Astrocyte (in vitro differentiated cells and primary cell): ENCODE data around the gene ARTN. TPM values are rescaled to one million over a fixed set of nuclear protein-coding genes. Genes with fewer than 3 reads are reported as not detected.

Experiments used
- DNase-seq: peaks from one replicate; pipeline ENCODE4 v3.0.0-alpha.2; 2010; ENCODE audit warnings: low read depth
- FAIRE-seq: peaks from 2 replicates; lab custom pipeline; 2011; peaks lifted over from hg19 to GRCh38; lab: Jason Lieb, UNC
- H2AFZ ChIP-seq: 2 replicates; pipeline ENCODE4 v1.6.0; 2012; ENCODE audit warnings: low read depth, low read length, inconsistent platforms
- H3K27ac ChIP-seq: 2 replicates; pipeline ENCODE4 v1.5.1; 2011; ENCODE audit warnings: low read depth, low read length, inconsistent platforms
- H3K27me3 ChIP-seq: 2 replicates; pipeline ENCODE4 v1.6.0; 2011; ENCODE audit warnings: low read length, inconsistent platforms; ENCODE audit not compliant: insufficient read depth
- H3K36me3 ChIP-seq: 2 replicates; pipeline ENCODE4 v1.5.1; 2011; ENCODE audit warnings: low read length, inconsistent platforms; ENCODE audit not compliant: insufficient read depth
- H3K4me1 ChIP-seq: 2 replicates; pipeline ENCODE4 v1.5.1; 2011; ENCODE audit warnings: low read length, inconsistent platforms; ENCODE audit not compliant: insufficient read depth
- H3K4me2 ChIP-seq: 2 replicates; pipeline ENCODE4 v1.6.0; 2012; ENCODE audit warnings: low read length, inconsistent platforms
- H3K4me3 ChIP-seq: 2 replicates; pipeline ENCODE4 v1.5.1; 2011; ENCODE audit warnings: low read depth, mild to moderate bottlenecking, low read length, inconsistent platforms; ENCODE audit not compliant: insufficient read depth
- H3K79me2 ChIP-seq: 2 replicates; pipeline ENCODE4 v1.6.0; 2012; ENCODE audit warnings: mild to moderate bottlenecking, low read length, inconsistent platforms; ENCODE audit not compliant: insufficient read depth
- H3K9ac ChIP-seq: 2 replicates; pipeline ENCODE4 v1.6.0; 2012; ENCODE audit warnings: mild to moderate bottlenecking, low read length, inconsistent platforms
- H3K9me3 ChIP-seq: 2 replicates; pipeline ENCODE4 v1.5.1; 2012; ENCODE audit warnings: low read depth, mild to moderate bottlenecking, low read length, inconsistent platforms; ENCODE audit not compliant: insufficient read depth
- H4K20me1 ChIP-seq: 2 replicates; pipeline ENCODE4 v1.6.0; 2012; ENCODE audit warnings: low read length, inconsistent platforms; ENCODE audit not compliant: insufficient read depth
- H3K27ac Mint-ChIP-seq: one replicate; pipeline ENCODE4 v1.8.0; 2021; ENCODE audit warnings: mild to moderate bottlenecking, mixed read lengths; ENCODE audit not compliant: unreplicated experiment
- H3K27me3 Mint-ChIP-seq: one replicate; pipeline ENCODE4 v1.8.0; 2021; ENCODE audit warnings: low read depth, mixed read lengths; ENCODE audit not compliant: unreplicated experiment
- H3K36me3 Mint-ChIP-seq: one replicate; pipeline ENCODE4 v1.8.0; 2021; ENCODE audit warnings: low read depth, mixed read lengths; ENCODE audit not compliant: unreplicated experiment
- H3K4me1 Mint-ChIP-seq: one replicate; pipeline ENCODE4 v1.8.0; 2021; ENCODE audit warnings: low read depth, mixed read lengths; ENCODE audit not compliant: unreplicated experiment
- H3K4me3 Mint-ChIP-seq: one replicate; pipeline ENCODE4 v1.8.0; 2021; ENCODE audit warnings: mild to moderate bottlenecking, moderate library complexity, mixed read lengths; ENCODE audit not compliant: unreplicated experiment
- H3K9me3 Mint-ChIP-seq: one replicate; pipeline ENCODE4 v1.8.0; 2021; ENCODE audit warnings: mild to moderate bottlenecking, mixed read lengths; ENCODE audit not compliant: unreplicated experiment
- EZH2 ChIP-seq: IDR thresholded peaks from 2 replicates; pipeline ENCODE4 v1.6.1; 2012; ENCODE audit warnings: mild to moderate bottlenecking, low read length, inconsistent platforms; ENCODE audit not compliant: insufficient read depth
- total RNA-seq: library from RNA; stranded (reverse); gene quantifications from 2 replicates; pipeline ENCODE4 v1.2.1, GENCODE V29; 2021
- TF ChIP-seq, protein P1 (sequence below): IDR thresholded peaks from 2 replicates; pipeline ENCODE4 v1.5.1; 2011; ENCODE audit warnings: low read depth, mild to moderate bottlenecking, inconsistent platforms, low read length, moderate library complexity; ENCODE audit not compliant: insufficient read depth

ARTN gene
- total RNA-seq, 1 donor from 2014 or later = 1.5 TPM

DNA sequence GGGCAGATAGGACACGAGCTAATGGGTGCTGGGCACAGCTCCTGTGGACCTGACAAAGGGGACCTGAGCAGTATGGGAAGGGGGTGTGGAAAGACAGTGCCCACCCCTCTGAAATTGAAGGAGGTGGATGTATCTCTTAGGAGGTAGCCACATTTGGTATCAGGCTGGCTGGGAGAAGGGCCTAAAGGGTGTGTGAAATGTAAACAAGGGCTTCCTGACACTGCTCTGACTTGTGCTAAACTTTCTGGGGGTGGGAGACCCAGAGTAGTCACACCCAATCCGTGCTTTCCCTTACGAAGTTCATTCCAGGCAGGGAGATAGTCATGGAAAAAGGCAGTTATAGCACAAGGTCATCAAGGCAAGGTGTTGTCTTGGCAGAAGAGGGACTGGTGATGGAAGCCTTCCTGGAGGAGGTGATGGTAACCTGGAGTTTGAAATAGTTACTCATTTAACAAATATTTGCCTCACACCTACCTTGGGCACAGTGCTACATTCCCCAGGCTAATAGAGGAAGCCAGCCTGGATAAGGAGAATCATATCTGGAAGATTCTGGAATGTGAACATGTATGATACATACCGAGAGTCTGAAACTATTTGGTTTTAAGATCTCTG is 52.5 kb downstream of the ARTN start:
- FAIRE-seq = no peak
- Histone ChIP-seq H3K4me3 (no peak overlapping the region), H3K27ac (no peak overlapping the region), H3K4me2 (no peak overlapping the region), H3K79me2 (peaks cover 23% of the 10 kb centered on the region), H3K4me1 (peaks cover 8% of the 10 kb centered on the region), H4K20me1 (peaks cover 53% of the 10 kb centered on the region), H3K27me3 (no peaks in the 10 kb centered on the region), H3K36me3 (peaks cover 2% of the 10 kb centered on the region), H2AFZ (no peak overlapping the region), H3K9me3 (no peaks in the 10 kb centered on the region), H3K9ac (no peak overlapping the region)
- Mint-ChIP-seq H3K4me1 (peaks cover 20% of the 10 kb centered on the region), H3K27me3 (no peaks in the 10 kb centered on the region), H3K27ac (peak overlapping the region; percentile 58), H3K36me3 (peaks cover 23% of the 10 kb centered on the region), H3K9me3 (no peaks in the 10 kb centered on the region), H3K4me3 (no peak overlapping the region)
- DNase-seq = no peak
- no peak for TF ChIP-seq EZH2
- TF ChIP-seq, protein P1, sequence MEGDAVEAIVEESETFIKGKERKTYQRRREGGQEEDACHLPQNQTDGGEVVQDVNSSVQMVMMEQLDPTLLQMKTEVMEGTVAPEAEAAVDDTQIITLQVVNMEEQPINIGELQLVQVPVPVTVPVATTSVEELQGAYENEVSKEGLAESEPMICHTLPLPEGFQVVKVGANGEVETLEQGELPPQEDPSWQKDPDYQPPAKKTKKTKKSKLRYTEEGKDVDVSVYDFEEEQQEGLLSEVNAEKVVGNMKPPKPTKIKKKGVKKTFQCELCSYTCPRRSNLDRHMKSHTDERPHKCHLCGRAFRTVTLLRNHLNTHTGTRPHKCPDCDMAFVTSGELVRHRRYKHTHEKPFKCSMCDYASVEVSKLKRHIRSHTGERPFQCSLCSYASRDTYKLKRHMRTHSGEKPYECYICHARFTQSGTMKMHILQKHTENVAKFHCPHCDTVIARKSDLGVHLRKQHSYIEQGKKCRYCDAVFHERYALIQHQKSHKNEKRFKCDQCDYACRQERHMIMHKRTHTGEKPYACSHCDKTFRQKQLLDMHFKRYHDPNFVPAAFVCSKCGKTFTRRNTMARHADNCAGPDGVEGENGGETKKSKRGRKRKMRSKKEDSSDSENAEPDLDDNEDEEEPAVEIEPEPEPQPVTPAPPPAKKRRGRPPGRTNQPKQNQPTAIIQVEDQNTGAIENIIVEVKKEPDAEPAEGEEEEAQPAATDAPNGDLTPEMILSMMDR = no peak

DNA sequence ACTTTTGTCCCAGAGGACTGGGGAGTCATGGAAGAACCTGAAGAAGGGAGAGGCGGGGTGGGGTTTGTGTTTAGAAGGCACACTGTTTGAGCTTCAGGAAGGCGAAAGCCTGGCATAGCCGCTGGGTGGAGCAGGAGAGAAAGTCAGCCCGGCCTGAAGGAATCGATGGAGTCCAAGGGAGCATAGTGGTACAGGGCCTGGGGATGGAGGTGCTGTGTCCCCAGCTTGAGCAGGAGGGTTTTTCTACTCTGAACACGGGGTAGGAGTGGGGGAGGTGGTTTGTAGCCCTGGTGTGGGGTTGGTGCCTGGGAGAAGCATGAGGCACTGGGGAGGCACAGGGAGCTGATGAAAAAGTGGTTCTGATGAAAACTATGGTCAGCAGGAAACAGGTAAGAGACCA is 53.1 kb downstream of the ARTN start:
- Mint-ChIP-seq H3K4me1 (peaks cover 20% of the 10 kb centered on the region), H3K36me3 (peaks cover 23% of the 10 kb centered on the region), H3K27me3 (no peaks in the 10 kb centered on the region), H3K27ac (peak overlapping the region; percentile 58), H3K4me3 (peak overlapping the region; percentile 2), H3K9me3 (no peaks in the 10 kb centered on the region)
- no peaks in the 10 kb centered on the region for H3K9me3 ChIP-seq
- no peak overlapping the region for H3K4me2 ChIP-seq
- H3K27ac ChIP-seq = no peak overlapping the region
- H3K4me1 ChIP-seq = peaks cover 10% of the 10 kb centered on the region
- H3K36me3 ChIP-seq = no peaks in the 10 kb centered on the region
- H3K27me3 ChIP-seq = no peaks in the 10 kb centered on the region
- FAIRE-seq (no peak), DNase-seq (no peak)
- TF ChIP-seq EZH2 = no peak
- TF ChIP-seq, protein P1 = no peak
- peaks cover 17% of the 10 kb centered on the region for H3K79me2 ChIP-seq
- H2AFZ ChIP-seq = no peak overlapping the region
- H3K4me3 ChIP-seq = no peak overlapping the region
- no peak overlapping the region for H3K9ac ChIP-seq
- peaks cover 48% of the 10 kb centered on the region for H4K20me1 ChIP-seq

Other genes with a start within 250 kb of the ARTN start
- gene ST3GAL3, start 226.3 kb upstream of the ARTN start, total RNA-seq = 11.4 and 13.9 TPM in 2 replicates
- 31.0 and 36.1 TPM in 2 replicates for gene IPO13, start 13.1 kb downstream of the ARTN start, total RNA-seq
- 26.9 and 31.6 TPM in 2 replicates for gene DPH2, start 36.2 kb downstream of the ARTN start, total RNA-seq
- 175 and 202 TPM in 2 replicates for gene ATP6V0B, start 41.2 kb downstream of the ARTN start, total RNA-seq
- gene B4GALT2, start 45.4 kb downstream of the ARTN start, total RNA-seq = 56.6 and 56.9 TPM in 2 replicates
- 4.2 and 4.3 TPM in 2 replicates for gene CCDC24, start 57.8 kb downstream of the ARTN start, total RNA-seq
- gene SLC6A9, start 97.7 kb downstream of the ARTN start, total RNA-seq = 45.2 and 51.4 TPM in 2 replicates
- 0.09 TPM in 1 of 2 replicates, not detected in the other for gene KLF17, start 185.0 kb downstream of the ARTN start, total RNA-seq
- not detected in 2 replicates for gene KLF18, start 207.8 kb downstream of the ARTN start, total RNA-seq